ENCODE results near the gene CLDN18.

The CLDN18 gene

DNA sequence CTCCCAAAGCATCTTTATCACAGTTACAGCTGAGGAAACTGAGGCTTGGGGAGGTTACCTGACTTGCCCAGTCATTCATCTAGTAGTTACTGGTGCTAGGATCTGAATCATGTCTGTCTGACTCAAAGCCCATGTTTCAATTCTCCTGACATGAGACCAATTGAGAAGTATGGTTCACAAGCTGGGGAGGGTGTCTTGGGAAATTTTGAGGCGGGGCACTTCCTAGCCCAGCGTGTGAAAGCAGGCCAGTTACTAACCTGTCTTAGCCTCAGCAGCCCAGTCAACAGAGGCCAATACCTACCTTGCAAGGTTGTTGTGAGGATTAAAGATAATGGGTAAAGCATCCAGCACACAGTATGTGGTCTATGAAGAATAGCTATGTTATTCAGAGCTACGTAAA lies 37.0 kb downstream of the CLDN18 start:
- no peak overlapping the region for H3K4me3 ChIP-seq (ENCODE audit: low read depth, low read length)
- H3K9ac ChIP-seq (ENCODE audit: low read length) = no peak overlapping the region
- H3K27ac ChIP-seq (ENCODE audit: low read depth, low read length) = no peak overlapping the region
- no peaks in the 10 kb centered on the region for H3K36me3 ChIP-seq (ENCODE audit: control insufficient read depth, insufficient read depth, low read length)
- peaks cover 13% of the 10 kb centered on the region for H3K4me1 ChIP-seq (ENCODE audit: control insufficient read depth, insufficient read depth, low read length)
- no peaks in the 10 kb centered on the region for H3K9me3 ChIP-seq (ENCODE audit: control insufficient read depth, insufficient read depth, low read depth, low read length)
- H3K27me3 ChIP-seq (ENCODE audit: control insufficient read depth, insufficient read depth, low read length) = no peaks in the 10 kb centered on the region

- Histone ChIP-seq H3K27me3 (ENCODE audit: control insufficient read depth, insufficient read depth, low read length) (no peaks in the 10 kb centered on the region), H3K9me3 (ENCODE audit: control insufficient read depth, insufficient read depth, low read depth, low read length) (no peaks in the 10 kb centered on the region), H3K4me1 (ENCODE audit: control insufficient read depth, insufficient read depth, low read length) (peaks cover 13% of the 10 kb centered on the region), H3K36me3 (ENCODE audit: control insufficient read depth, insufficient read depth, low read length) (no peaks in the 10 kb centered on the region), H3K27ac (ENCODE audit: low read depth, low read length) (no peak overlapping the region), H3K4me3 (ENCODE audit: low read depth, low read length) (no peak overlapping the region), H3K9ac (ENCODE audit: low read length) (no peak overlapping the region)
Observed at GRCh38 chr3:138047596-138048158, 37.7 kb downstream of the CLDN18 start.

DNA sequence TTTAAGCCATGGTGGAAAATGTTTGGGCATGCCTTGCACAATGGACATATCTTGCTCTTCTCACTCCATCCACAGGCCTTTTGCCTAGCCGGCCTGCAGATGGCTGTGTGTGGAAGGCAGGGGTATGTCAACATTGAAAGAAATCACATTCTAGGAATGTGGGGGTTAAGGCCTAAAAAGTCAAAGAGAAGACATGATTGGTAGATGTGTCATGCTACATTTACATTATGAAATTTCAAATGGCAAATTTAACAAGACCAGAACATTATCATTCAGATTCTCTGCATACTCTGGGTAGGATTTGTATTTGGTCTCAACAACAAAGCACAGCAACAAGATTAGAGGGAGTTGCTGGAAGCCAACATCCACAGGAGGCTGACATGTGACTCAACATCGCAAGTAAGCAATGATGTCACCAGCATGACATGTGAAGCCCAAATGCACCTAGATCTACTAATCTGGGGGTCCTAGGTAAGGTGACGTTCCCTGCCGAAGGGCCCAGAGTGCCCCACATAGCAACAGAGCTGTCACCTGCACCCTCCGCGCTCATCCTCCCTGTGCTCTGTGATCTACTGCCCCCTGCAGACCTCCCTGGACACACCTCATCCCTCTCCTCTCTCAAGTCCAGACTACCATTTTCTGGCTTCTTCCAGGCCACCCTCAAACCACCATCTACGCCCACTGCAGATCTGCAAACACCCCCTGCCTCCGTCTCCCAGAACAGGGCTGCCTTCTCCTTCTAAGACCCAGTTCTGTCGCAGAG lies 39.4 kb downstream of the CLDN18 start:
- Histone ChIP-seq H3K9me3 (ENCODE audit: control insufficient read depth, insufficient read depth, low read depth, low read length) (no peaks in the 10 kb centered on the region), H3K36me3 (ENCODE audit: control insufficient read depth, insufficient read depth, low read length) (no peaks in the 10 kb centered on the region), H3K27me3 (ENCODE audit: control insufficient read depth, insufficient read depth, low read length) (no peaks in the 10 kb centered on the region), H3K27ac (ENCODE audit: low read depth, low read length) (no peak overlapping the region), H3K9ac (ENCODE audit: low read length) (no peak overlapping the region), H3K4me3 (ENCODE audit: low read depth, low read length) (no peak overlapping the region), H3K4me1 (ENCODE audit: control insufficient read depth, insufficient read depth, low read length) (peaks cover 13% of the 10 kb centered on the region)

GRCh38 chr3:138051947-138052802 lies 42.2 kb downstream of the CLDN18 start:
- H3K4me3 ChIP-seq (ENCODE audit: low read depth, low read length) = no peak overlapping the region
- H3K27me3 ChIP-seq (ENCODE audit: control insufficient read depth, insufficient read depth, low read length) = no peaks in the 10 kb centered on the region
- no peaks in the 10 kb centered on the region for H3K36me3 ChIP-seq (ENCODE audit: control insufficient read depth, insufficient read depth, low read length)
- no peaks in the 10 kb centered on the region for H3K9me3 ChIP-seq (ENCODE audit: control insufficient read depth, insufficient read depth, low read depth, low read length)
- H3K9ac ChIP-seq (ENCODE audit: low read length) = no peak overlapping the region
- no peak overlapping the region for H3K27ac ChIP-seq (ENCODE audit: low read depth, low read length)
- H3K4me1 ChIP-seq (ENCODE audit: control insufficient read depth, insufficient read depth, low read length) = peaks cover 7% of the 10 kb centered on the region

DNA sequence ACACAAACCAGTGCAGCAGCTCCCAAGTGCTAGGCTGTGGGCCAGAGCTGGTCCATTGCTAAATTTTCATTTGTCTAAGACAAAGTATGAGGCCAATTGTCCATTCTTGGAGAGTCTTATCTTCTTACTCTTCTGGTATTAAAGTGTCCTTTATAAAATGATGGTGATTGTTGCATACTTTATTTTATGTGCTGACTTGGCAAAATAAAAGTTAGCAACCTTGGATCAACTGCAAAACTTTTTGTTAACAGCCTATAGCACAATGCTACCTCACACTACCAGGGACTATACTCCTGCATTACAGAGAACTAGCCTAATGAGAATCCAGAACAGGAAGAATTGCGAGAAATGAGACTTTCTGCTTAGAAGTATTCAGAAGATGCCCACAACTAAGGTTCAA lies 44.1 kb downstream of the CLDN18 start:
- no peak overlapping the region for H3K9ac ChIP-seq (ENCODE audit: low read length)
- no peaks in the 10 kb centered on the region for H3K4me1 ChIP-seq (ENCODE audit: control insufficient read depth, insufficient read depth, low read length)
- no peaks in the 10 kb centered on the region for H3K27me3 ChIP-seq (ENCODE audit: control insufficient read depth, insufficient read depth, low read length)
- H3K36me3 ChIP-seq (ENCODE audit: control insufficient read depth, insufficient read depth, low read length) = no peaks in the 10 kb centered on the region
- H3K9me3 ChIP-seq (ENCODE audit: control insufficient read depth, insufficient read depth, low read depth, low read length) = no peaks in the 10 kb centered on the region
- H3K4me3 ChIP-seq (ENCODE audit: low read depth, low read length) = no peak overlapping the region
- H3K27ac ChIP-seq (ENCODE audit: low read depth, low read length) = no peak overlapping the region

DNA sequence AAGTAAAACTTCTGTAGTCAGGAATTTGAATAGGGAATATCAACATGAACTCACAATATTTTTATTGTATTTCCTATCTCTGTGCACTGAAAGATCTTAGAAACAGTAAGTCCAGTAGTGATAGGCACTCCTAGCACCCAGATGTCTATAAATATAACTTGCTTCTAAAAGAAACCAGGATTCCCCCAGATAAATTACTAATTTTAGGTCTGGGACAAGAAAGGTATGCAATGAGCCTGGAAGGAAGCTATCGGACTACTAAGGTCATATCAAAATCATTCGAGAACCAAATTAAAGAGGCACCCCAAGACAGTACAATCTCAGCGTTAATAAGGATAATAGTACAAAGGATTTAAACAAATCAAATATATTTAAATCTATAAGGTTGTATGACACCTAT lies 47.4 kb downstream of the CLDN18 start:
- H3K4me3 ChIP-seq (ENCODE audit: low read depth, low read length) = no peak overlapping the region
- no peaks in the 10 kb centered on the region; the same call in 1 of the 2 replicates for H3K4me1 ChIP-seq (ENCODE audit: control insufficient read depth, insufficient read depth, low read length)
- no peak overlapping the region for H3K27ac ChIP-seq (ENCODE audit: low read depth, low read length)
- H3K27me3 ChIP-seq (ENCODE audit: control insufficient read depth, insufficient read depth, low read length) = no peaks in the 10 kb centered on the region
- H3K36me3 ChIP-seq (ENCODE audit: control insufficient read depth, insufficient read depth, low read length) = peaks cover 10% of the 10 kb centered on the region
- no peaks in the 10 kb centered on the region for H3K9me3 ChIP-seq (ENCODE audit: control insufficient read depth, insufficient read depth, low read depth, low read length)
- H3K9ac ChIP-seq (ENCODE audit: low read length) = no peak overlapping the region

- no peak overlapping the region for H3K27ac ChIP-seq (ENCODE audit: low read depth, low read length)
- H3K9me3 ChIP-seq (ENCODE audit: control insufficient read depth, insufficient read depth, low read depth, low read length) = no peaks in the 10 kb centered on the region
- no peaks in the 10 kb centered on the region; the same call in 1 of the 2 replicates for H3K4me1 ChIP-seq (ENCODE audit: control insufficient read depth, insufficient read depth, low read length)
- no peaks in the 10 kb centered on the region for H3K27me3 ChIP-seq (ENCODE audit: control insufficient read depth, insufficient read depth, low read length)
- H3K36me3 ChIP-seq (ENCODE audit: control insufficient read depth, insufficient read depth, low read length) = peaks cover 27% of the 10 kb centered on the region
- H3K4me3 ChIP-seq (ENCODE audit: low read depth, low read length) = no peak overlapping the region
- no peak overlapping the region for H3K9ac ChIP-seq (ENCODE audit: low read length)
Observed at GRCh38 chr3:138059261-138059660, 49.3 kb downstream of the CLDN18 start.

DNA sequence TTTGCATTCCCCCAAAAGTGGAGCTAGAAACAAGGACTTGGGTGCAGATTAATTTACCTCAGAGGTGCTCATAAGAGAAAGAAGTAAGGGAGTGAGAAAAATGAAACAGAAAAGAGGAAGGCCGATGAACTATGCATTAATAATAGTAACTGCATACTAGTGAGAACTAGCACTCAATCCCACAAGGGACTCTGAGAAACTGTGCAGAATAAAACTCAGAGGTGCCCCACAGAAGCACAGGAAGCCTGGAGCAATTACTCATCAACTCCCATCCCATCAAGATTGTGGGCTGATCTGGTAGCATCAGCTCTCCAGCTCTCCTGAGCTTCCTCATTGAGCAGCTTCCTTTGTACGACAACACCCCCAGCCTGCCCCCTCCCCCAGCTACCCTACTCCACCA lies 50.8 kb downstream of the CLDN18 start:
- H3K9me3 ChIP-seq (ENCODE audit: control insufficient read depth, insufficient read depth, low read depth, low read length) = no peaks in the 10 kb centered on the region
- no peak overlapping the region for H3K27ac ChIP-seq (ENCODE audit: low read depth, low read length)
- H3K4me3 ChIP-seq (ENCODE audit: low read depth, low read length) = no peak overlapping the region
- H3K4me1 ChIP-seq (ENCODE audit: control insufficient read depth, insufficient read depth, low read length) = no peaks in the 10 kb centered on the region; the same call in 1 of the 2 replicates
- H3K36me3 ChIP-seq (ENCODE audit: control insufficient read depth, insufficient read depth, low read length) = peaks cover 39% of the 10 kb centered on the region
- H3K27me3 ChIP-seq (ENCODE audit: control insufficient read depth, insufficient read depth, low read length) = no peaks in the 10 kb centered on the region
- H3K9ac ChIP-seq (ENCODE audit: low read length) = no peak overlapping the region

DNA sequence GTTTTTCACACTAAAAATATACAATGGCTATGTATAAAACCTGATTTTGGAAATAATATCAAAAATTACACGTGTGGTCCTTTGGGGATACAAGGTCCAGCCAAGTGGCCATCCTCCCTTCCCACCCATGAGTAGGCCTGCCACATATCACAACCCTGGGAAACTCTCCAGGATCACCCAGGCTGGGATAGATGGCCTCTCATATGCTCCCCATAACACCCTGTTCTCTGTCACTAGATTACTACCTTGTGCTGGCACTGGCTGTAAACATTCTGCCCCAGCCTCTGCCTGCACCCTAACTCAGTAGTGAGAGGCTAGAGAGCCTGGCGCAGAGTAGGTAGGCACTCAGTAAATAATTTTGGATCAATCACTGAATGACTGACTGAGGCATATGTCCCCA lies 52.1 kb downstream of the CLDN18 start:
- H3K9me3 ChIP-seq (ENCODE audit: control insufficient read depth, insufficient read depth, low read depth, low read length) = no peaks in the 10 kb centered on the region
- H3K4me3 ChIP-seq (ENCODE audit: low read depth, low read length) = no peak overlapping the region
- H3K27me3 ChIP-seq (ENCODE audit: control insufficient read depth, insufficient read depth, low read length) = no peaks in the 10 kb centered on the region
- H3K9ac ChIP-seq (ENCODE audit: low read length) = no peak overlapping the region
- no peaks in the 10 kb centered on the region; the same call in 1 of the 2 replicates for H3K4me1 ChIP-seq (ENCODE audit: control insufficient read depth, insufficient read depth, low read length)
- peaks cover 52% of the 10 kb centered on the region for H3K36me3 ChIP-seq (ENCODE audit: control insufficient read depth, insufficient read depth, low read length)
- H3K27ac ChIP-seq (ENCODE audit: low read depth, low read length) = no peak overlapping the region

DNA sequence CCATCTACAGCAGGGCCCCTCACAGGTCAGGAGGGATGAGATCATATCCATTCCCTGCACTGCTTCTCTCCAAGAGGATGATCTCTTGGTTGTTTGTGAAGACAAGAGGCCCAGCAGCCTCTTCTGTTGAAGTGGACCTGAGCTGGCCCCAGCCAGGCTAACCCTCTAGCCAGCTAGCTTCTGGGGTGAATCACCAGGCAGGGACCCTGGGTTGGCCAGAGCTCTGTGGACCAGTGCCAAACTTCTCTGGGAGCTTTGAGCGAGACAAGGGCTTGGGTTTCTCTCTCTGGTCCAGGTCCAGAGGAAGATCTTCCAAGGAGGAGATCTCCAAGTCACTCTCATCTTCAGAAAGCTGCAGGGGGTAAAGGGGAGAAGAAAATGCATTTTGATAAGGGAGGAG lies 52.7 kb downstream of the CLDN18 start:
- Histone ChIP-seq H3K27me3 (ENCODE audit: control insufficient read depth, insufficient read depth, low read length) (no peaks in the 10 kb centered on the region), H3K9ac (ENCODE audit: low read length) (no peak overlapping the region), H3K4me1 (ENCODE audit: control insufficient read depth, insufficient read depth, low read length) (no peaks in the 10 kb centered on the region; the same call in 1 of the 2 replicates), H3K4me3 (ENCODE audit: low read depth, low read length) (no peak overlapping the region), H3K27ac (ENCODE audit: low read depth, low read length) (no peak overlapping the region), H3K9me3 (ENCODE audit: control insufficient read depth, insufficient read depth, low read depth, low read length) (no peaks in the 10 kb centered on the region), H3K36me3 (ENCODE audit: control insufficient read depth, insufficient read depth, low read length) (peaks cover 56% of the 10 kb centered on the region)

DNA sequence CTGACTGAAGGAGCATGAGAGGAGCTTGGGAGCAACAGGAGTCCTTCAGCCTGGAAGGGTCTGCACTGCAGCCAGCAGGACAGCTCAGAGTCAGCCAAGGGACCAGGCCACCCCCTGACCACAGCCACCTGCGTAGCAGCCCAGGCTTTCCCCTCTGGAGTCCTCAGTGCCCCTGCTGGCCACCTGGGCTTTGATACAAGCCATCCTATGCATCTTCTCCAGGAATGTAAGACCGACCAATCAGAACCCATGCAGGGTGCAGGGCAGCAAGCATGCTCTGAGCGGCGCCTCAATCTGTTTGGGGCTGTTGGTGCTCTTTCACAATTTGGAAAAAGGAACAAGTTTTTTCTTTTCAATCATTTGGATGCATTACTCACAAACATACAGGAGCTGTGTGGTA lies 53.5 kb downstream of the CLDN18 start:
- H3K4me1 ChIP-seq (ENCODE audit: control insufficient read depth, insufficient read depth, low read length) = no peaks in the 10 kb centered on the region; the same call in 1 of the 2 replicates
- H3K4me3 ChIP-seq (ENCODE audit: low read depth, low read length) = no peak overlapping the region
- no peaks in the 10 kb centered on the region for H3K9me3 ChIP-seq (ENCODE audit: control insufficient read depth, insufficient read depth, low read depth, low read length)
- peaks cover 62% of the 10 kb centered on the region for H3K36me3 ChIP-seq (ENCODE audit: control insufficient read depth, insufficient read depth, low read length)
- no peak overlapping the region for H3K27ac ChIP-seq (ENCODE audit: low read depth, low read length)
- no peaks in the 10 kb centered on the region for H3K27me3 ChIP-seq (ENCODE audit: control insufficient read depth, insufficient read depth, low read length)
- H3K9ac ChIP-seq (ENCODE audit: low read length) = no peak overlapping the region
